H1 (cell line): Measurements from ENCODE around the gene NR3C2. TPM values are rescaled to one million over a fixed set of nuclear protein-coding genes. Genes with fewer than 3 reads are reported as not detected.

Experiments
- CTCF ChIA-PET: fragments of 300-600 bp; sonication (Branson Sonifier 250); formaldehyde crosslinking; loops from one replicate; lab custom pipeline; 2021; ENCODE audit not compliant: partially characterized antibody; lab: Charles Lee
- POLR2A ChIA-PET: fragments of 300-600 bp; sonication (Branson Sonifier 250); formaldehyde crosslinking; loops from one replicate; lab custom pipeline; 2021; ENCODE audit warnings: inconsistent platforms; ENCODE audit not compliant: partially characterized antibody; lab: Charles Lee
- DNase-seq, 2 experiments: peaks; one replicate each; pipeline versions ENCODE4 v3.0.0 to v3.0.0-alpha.2; 2010 to 2022; ENCODE audit warnings: low spot score in 2 of 2, low read depth in 1 of 2, mixed read lengths in 1 of 2
- FAIRE-seq: peaks from 2 replicates; lab custom pipeline; 2011; peaks lifted over from hg19 to GRCh38; lab: Jason Lieb, UNC
- H2AFZ ChIP-seq: 2 replicates; pipeline ENCODE4 v1.8.1; 2012; ENCODE audit warnings: low read length, inconsistent platforms
- H2AK5ac ChIP-seq: 2 replicates; pipeline ENCODE4 v1.6.1; 2013; ENCODE audit warnings: low read depth, low read length
- H2BK120ac ChIP-seq: replicated peaks from 2 replicates; pipeline ENCODE3; 2013; ENCODE audit warnings: low read depth, low read length, inconsistent platforms
- H2BK12ac ChIP-seq: 2 replicates; pipeline ENCODE4 v1.6.1; 2013; ENCODE audit warnings: low read depth, low read length
- H2BK15ac ChIP-seq: 2 replicates; pipeline ENCODE4 v1.6.1; 2013; ENCODE audit warnings: low read length
- H2BK20ac ChIP-seq: 2 replicates; pipeline ENCODE4 v1.6.1; 2013; ENCODE audit warnings: low read length
- H2BK5ac ChIP-seq: 2 replicates; pipeline ENCODE4 v1.6.1; 2013; ENCODE audit warnings: low read depth, low read length
- H3K14ac ChIP-seq: 2 replicates; pipeline ENCODE4 v1.6.1; 2013; ENCODE audit warnings: inconsistent platforms; ENCODE audit not compliant: insufficient read length
- H3K18ac ChIP-seq: 2 replicates; pipeline ENCODE4 v1.6.1; 2013; ENCODE audit warnings: low read length; ENCODE audit errors: extremely low read depth
- H3K23ac ChIP-seq: 2 replicates; pipeline ENCODE4 v1.6.1; 2013; ENCODE audit warnings: inconsistent platforms; ENCODE audit not compliant: insufficient read length
- H3K23me2 ChIP-seq: 2 replicates; pipeline ENCODE4 v1.6.1; 2013; ENCODE audit warnings: low read depth, low read length
- H3K27ac ChIP-seq: 2 replicates; pipeline ENCODE4 v1.6.1; 2011; ENCODE audit warnings: low read depth, low read length, inconsistent platforms
- H3K27me3 ChIP-seq, 4 experiments: replicated peaks in 1 of 4; 1 replicate in 1 of 4; 2 replicates in 3 of 4; pipeline versions ENCODE4 v1.6.1 to v1.8.1; 2011 to 2013; ENCODE audit warnings: low read length in 3 of 4, mild to moderate bottlenecking in 3 of 4, inconsistent platforms in 2 of 4, mixed read lengths in 2 of 4, moderate library complexity in 1 of 4; ENCODE audit not compliant: control insufficient read depth in 3 of 4, insufficient read depth in 3 of 4; ENCODE audit errors: extremely low read depth in 1 of 4
- H3K36me3 ChIP-seq, 4 experiments: 2 replicates each; pipeline versions ENCODE4 v1.6.1 to v1.8.1; 2011 to 2013; ENCODE audit warnings: mild to moderate bottlenecking in 4 of 4, low read length in 3 of 4, moderate library complexity in 2 of 4, control low read depth in 1 of 4, inconsistent platforms in 1 of 4; ENCODE audit not compliant: insufficient read depth in 4 of 4, control insufficient read depth in 2 of 4
- H3K4ac ChIP-seq: replicated peaks from 2 replicates; pipeline ENCODE3; 2013; ENCODE audit warnings: low read length, low read depth, mixed read lengths, inconsistent platforms; ENCODE audit not compliant: insufficient read length
- H3K4me1 ChIP-seq, 4 experiments: replicated peaks in 1 of 4; 1 replicate in 1 of 4; 2 replicates in 3 of 4; pipeline versions ENCODE4 v1.6.1 to v1.8.1; 2011 to 2013; ENCODE audit warnings: low read length in 3 of 4, inconsistent platforms in 2 of 4, mixed read lengths in 1 of 4; ENCODE audit not compliant: insufficient read depth in 4 of 4, control insufficient read depth in 3 of 4
- H3K4me2 ChIP-seq, 2 experiments: 2 replicates each; pipeline versions ENCODE4 v1.6.1 to v1.8.1; 2011 to 2013; ENCODE audit warnings: low read depth in 2 of 2, low read length in 2 of 2, control low read depth in 1 of 2, inconsistent platforms in 1 of 2, mild to moderate bottlenecking in 1 of 2; ENCODE audit not compliant: insufficient read depth in 1 of 2
- H3K4me3 ChIP-seq, 4 experiments: fragments of 200-600, 300-600 bp in 1 of 4; sonication (generic), shearing (Covaris generic), sonication (Bioruptor Twin) in 1 of 4; 2 replicates each; pipeline versions ENCODE4 v1.5.1 to v1.8.1; 2011 to 2016; ENCODE audit warnings: low read length in 4 of 4, low read depth in 3 of 4, control low read depth in 2 of 4, inconsistent platforms in 2 of 4, mild to moderate bottlenecking in 2 of 4, mixed read lengths in 1 of 4, moderate library complexity in 1 of 4; ENCODE audit not compliant: insufficient read depth in 2 of 4; ENCODE audit errors: extremely low read depth in 1 of 4
- H3K56ac ChIP-seq: replicated peaks from 2 replicates; pipeline ENCODE3; 2013; ENCODE audit warnings: low read depth, mild to moderate bottlenecking, mixed read lengths, low read length, inconsistent platforms; ENCODE audit not compliant: insufficient read length
- H3K79me1 ChIP-seq: 2 replicates; pipeline ENCODE4 v1.6.1; 2013; ENCODE audit warnings: low read depth, low read length, control low read depth
- H3K79me2 ChIP-seq, 2 experiments: 2 replicates each; pipeline versions ENCODE4 v1.6.1 to v1.8.1; 2012 to 2013; ENCODE audit warnings: low read length in 2 of 2, mild to moderate bottlenecking in 2 of 2, inconsistent platforms in 1 of 2; ENCODE audit not compliant: insufficient read depth in 2 of 2, control insufficient read depth in 1 of 2
- H3K9ac ChIP-seq, 4 experiments: replicated peaks in 1 of 4; 1 replicate in 1 of 4; 2 replicates in 3 of 4; pipeline versions ENCODE4 v1.6.1 to v1.8.1; 2011 to 2013; ENCODE audit warnings: low read depth in 3 of 4, low read length in 3 of 4, control low read depth in 2 of 4, mild to moderate bottlenecking in 2 of 4, moderate library complexity in 2 of 4, inconsistent platforms in 1 of 4; ENCODE audit errors: extremely low read depth in 1 of 4
- H3K9me3 ChIP-seq, 2 experiments: 2 replicates each; pipeline versions ENCODE4 v1.6.1 to v1.8.1; 2012 to 2013; ENCODE audit warnings: mild to moderate bottlenecking in 2 of 2, moderate library complexity in 2 of 2, control low read depth in 1 of 2, inconsistent platforms in 1 of 2, low read depth in 1 of 2, low read length in 1 of 2, mixed read lengths in 1 of 2; ENCODE audit not compliant: insufficient read depth in 2 of 2
- H4K20me1 ChIP-seq, 2 experiments: replicated peaks in 1 of 2; 2 replicates each; pipeline versions ENCODE3 to v1.8.1; 2011 to 2013; ENCODE audit warnings: inconsistent platforms in 2 of 2, low read length in 2 of 2, mild to moderate bottlenecking in 1 of 2; ENCODE audit not compliant: insufficient read depth in 2 of 2, control insufficient read depth in 1 of 2
- H4K5ac ChIP-seq: 2 replicates; pipeline ENCODE4 v1.6.1; 2013; ENCODE audit warnings: low read length, low read depth, mixed read lengths, inconsistent platforms; ENCODE audit not compliant: insufficient read length
- H4K8ac ChIP-seq: 2 replicates; pipeline ENCODE4 v1.8.0; 2013; ENCODE audit warnings: mild to moderate bottlenecking, moderate library complexity, low read length, inconsistent platforms; ENCODE audit not compliant: insufficient read depth; ENCODE audit errors: extremely low read depth
- H4K91ac ChIP-seq: replicated peaks from 2 replicates; pipeline ENCODE3; 2013; ENCODE audit warnings: low read length, mixed read lengths, inconsistent platforms; ENCODE audit not compliant: insufficient read length
- HDAC2 ChIP-seq, 2 experiments: fragments of 300-600 bp in 1 of 2; sonication (generic) in 1 of 2; IDR thresholded peaks; 2 replicates each; pipeline ENCODE4 v1.6.1; 2011 to 2012; ENCODE audit warnings: low read depth in 2 of 2, low read length in 2 of 2, mild to moderate bottlenecking in 2 of 2, moderate library complexity in 2 of 2, borderline replicate concordance in 1 of 2, inconsistent platforms in 1 of 2
- WGBS, 2 experiments: shearing (Covaris generic) in 1 of 2; methylation state at CpG; one replicate each; pipeline versions ENCODE4 v1.1.6 to v1.1.7; 2013 to 2015; ENCODE audit warnings: low lambda C conversion rate in 2 of 2, mixed read lengths in 2 of 2, inconsistent platforms in 1 of 2, low coverage in 1 of 2, missing lambda C conversion rate in 1 of 2; ENCODE audit not compliant: insufficient replicate concordance in 2 of 2, insufficient coverage in 1 of 2, insufficient read length in 1 of 2; ENCODE audit errors: extremely low coverage in 1 of 2, missing lambda C conversion rate in 1 of 2; 5-methylcytosine and 5-hydroxymethylcytosine counted together
- polyA plus RNA-seq, 7 experiments: library from polyadenylated mRNA; depleted of rRNA in 3 of 7; stranded (reverse) in 5 of 7; unstranded in 2 of 7; fragments of >200 nt in 5 of 7; fragments of 200-250 nt in 2 of 7; gene quantifications; 1 replicate in 5 of 7; 2 replicates in 1 of 7; 4 replicates in 1 of 7; pipeline versions ENCODE4 v1.2.1 to v1.2.3, GENCODE V29; 2011 to 2013; ENCODE audit warnings: missing spikeins in 2 of 7, mixed read lengths in 2 of 7
- total RNA-seq: library from RNA; stranded (reverse); fragmentation: NEBNext Ultra II Directional; extraction: Animal tissue kit (Norgen Biotek cat#: 25700); gene quantifications from 2 replicates; pipeline ENCODE4 v1.2.1, GENCODE V29; 2021
- TF ChIP-seq, protein P1 (sequence below): IDR thresholded peaks from 2 replicates; pipeline ENCODE4 v1.6.1; 2012; ENCODE audit warnings: inconsistent platforms

Gene NR3C2
- total and polyA plus RNA-seq, 2 of the 8 experiments (the other 6 are each of a cell fraction or from before 2014, with no cell fraction given): 0.80 to 3.9 TPM

DNA sequence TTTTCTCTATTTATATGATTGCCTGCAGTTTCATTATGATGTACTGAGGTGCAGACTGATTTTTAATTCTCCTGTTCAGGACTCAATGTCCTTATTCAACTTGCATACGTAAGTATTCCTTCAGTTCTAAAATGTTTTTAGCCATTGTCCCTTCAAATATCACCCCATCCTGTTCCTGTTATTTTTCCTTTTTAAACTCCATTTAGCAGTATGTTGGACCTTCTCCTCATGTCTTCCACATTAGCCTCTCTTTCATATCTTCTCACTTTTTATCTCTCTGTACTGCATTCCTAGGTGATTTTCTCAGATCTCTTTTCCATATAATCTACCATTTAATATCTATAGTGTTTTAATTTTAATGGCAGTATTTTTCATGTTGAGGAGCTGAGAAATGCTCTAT lies 317.7 kb downstream of the NR3C2 start:
- no peak overlapping the region for H4K91ac ChIP-seq
- H3K23ac ChIP-seq: no peak overlapping the region
- no peak overlapping the region for H3K27ac ChIP-seq
- H3K56ac ChIP-seq: no peak overlapping the region
- no peak overlapping the region for H3K18ac ChIP-seq
- no peaks in the 10 kb centered on the region for H3K79me1 ChIP-seq
- H3K4me3 ChIP-seq: no peak overlapping the region
- H3K4me1 ChIP-seq: no peaks in the 10 kb centered on the region
- FAIRE-seq (no peak), DNase-seq (no peak)
- H4K5ac ChIP-seq: no peak overlapping the region
- no peak overlapping the region for H2AK5ac ChIP-seq
- H2AFZ ChIP-seq: no peak overlapping the region
- H2BK120ac ChIP-seq: no peak overlapping the region
- no peaks in the 10 kb centered on the region for H3K27me3 ChIP-seq
- no peak overlapping the region for H2BK12ac ChIP-seq
- H3K4me2 ChIP-seq: no peak overlapping the region
- no peak overlapping the region for H2BK20ac ChIP-seq
- H3K23me2 ChIP-seq: no peaks in the 10 kb centered on the region
- peaks cover 10 to 12% of the 10 kb centered on the region in 2 experiments; a peak in 2 of 4 replicates for H3K9me3 ChIP-seq
- WGBS, 2 experiments: 97% methylated on average over 1 of the region's 1 CpG; no CpG with 5 or more reads in 1 of the 2 experiments
- no peaks in the 10 kb centered on the region for H3K36me3 ChIP-seq
- no peak overlapping the region for H2BK5ac ChIP-seq
- H3K79me2 ChIP-seq: no peaks in the 10 kb centered on the region
- ChIA-PET POLR2A (no interaction called here), CTCF (no interaction called here)
- H3K14ac ChIP-seq: no peak overlapping the region
- H3K9ac ChIP-seq: no peak overlapping the region
- TF ChIP-seq, protein P1, sequence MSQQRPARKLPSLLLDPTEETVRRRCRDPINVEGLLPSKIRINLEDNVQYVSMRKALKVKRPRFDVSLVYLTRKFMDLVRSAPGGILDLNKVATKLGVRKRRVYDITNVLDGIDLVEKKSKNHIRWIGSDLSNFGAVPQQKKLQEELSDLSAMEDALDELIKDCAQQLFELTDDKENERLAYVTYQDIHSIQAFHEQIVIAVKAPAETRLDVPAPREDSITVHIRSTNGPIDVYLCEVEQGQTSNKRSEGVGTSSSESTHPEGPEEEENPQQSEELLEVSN: no peak
- no peak for TF ChIP-seq HDAC2 (IDR thresholded peaks at IDR 0.05; ENCODE audit: borderline replicate concordance in 1 of 2, low read depth in 2 of 2, low read length in 2 of 2)
- no peak overlapping the region for H2BK15ac ChIP-seq
- no peak overlapping the region for H4K8ac ChIP-seq
- H3K4ac ChIP-seq: no peak overlapping the region
- H4K20me1 ChIP-seq: no peaks in the 10 kb centered on the region
